Nephron progenitor cell (in vitro differentiated cells): ENCODE results near the gene ACE2.

Experiments
- DNase-seq: peaks from one replicate; pipeline ENCODE4 v3.0.0; 2021
- H3K27ac Mint-ChIP-seq: 2 replicates; pipeline ENCODE4 v1.8.0; 2021; ENCODE audit warnings: mild to moderate bottlenecking, moderate library complexity, mixed read lengths
- H3K27me3 Mint-ChIP-seq: 2 replicates; pipeline ENCODE4 v1.8.0; 2021; ENCODE audit warnings: mild to moderate bottlenecking, low read depth, mixed read lengths; ENCODE audit not compliant: poor library complexity
- H3K36me3 Mint-ChIP-seq: 2 replicates; pipeline ENCODE4 v1.8.0; 2021; ENCODE audit warnings: low read depth, mixed read lengths
- H3K4me1 Mint-ChIP-seq: 2 replicates; pipeline ENCODE4 v1.8.0; 2021; ENCODE audit warnings: mixed read lengths
- H3K4me3 Mint-ChIP-seq: 2 replicates; pipeline ENCODE4 v1.8.0; 2021; ENCODE audit warnings: mild to moderate bottlenecking, moderate library complexity, mixed read lengths
- H3K9me3 Mint-ChIP-seq: 2 replicates; pipeline ENCODE4 v1.8.0; 2021; ENCODE audit warnings: mild to moderate bottlenecking, moderate library complexity, mixed read lengths
- CTCF ChIP-seq: fragments of 200-600 bp; sonication (generic); IDR thresholded peaks from 2 replicates; pipeline ENCODE4 v1.5.0; 2021; ENCODE audit warnings: antibody characterized with exemption

The ACE2 gene

GRCh38 chrX:15616531-15616930 is 15.8 kb upstream of the ACE2 start:
- peaks cover 3% of the 10 kb centered on the region for H3K27me3 Mint-ChIP-seq
- no peak for DNase-seq
- no peak for TF ChIP-seq CTCF

GRCh38 chrX:15607067-15607466 is 6.3 kb upstream of the ACE2 start:
- TF ChIP-seq CTCF: no peak
- H3K9me3 Mint-ChIP-seq: no peaks in the 10 kb centered on the region
- peak overlapping the region; percentile 51 for H3K27ac Mint-ChIP-seq
- peaks cover 6% of the 10 kb centered on the region for H3K27me3 Mint-ChIP-seq
- H3K4me3 Mint-ChIP-seq: no peak overlapping the region
- no peaks in the 10 kb centered on the region for H3K36me3 Mint-ChIP-seq
- peaks cover 10% of the 10 kb centered on the region for H3K4me1 Mint-ChIP-seq
- DNase-seq: no peak

More at GRCh38 chrX:15616531-15616930, 15.8 kb upstream of the ACE2 start:
- H3K36me3 Mint-ChIP-seq: no peaks in the 10 kb centered on the region
- no peak overlapping the region for H3K27ac Mint-ChIP-seq
- no peak overlapping the region for H3K4me3 Mint-ChIP-seq
- no peaks in the 10 kb centered on the region for H3K9me3 Mint-ChIP-seq
- no peaks in the 10 kb centered on the region for H3K4me1 Mint-ChIP-seq

- Mint-ChIP-seq H3K27ac (no peak overlapping the region), H3K4me3 (no peak overlapping the region), H3K4me1 (peaks cover 10% of the 10 kb centered on the region), H3K27me3 (peaks cover 4% of the 10 kb centered on the region), H3K36me3 (no peaks in the 10 kb centered on the region), H3K9me3 (no peaks in the 10 kb centered on the region)
- no peak for DNase-seq
- no peak for TF ChIP-seq CTCF
Measured at GRCh38 chrX:15606136-15606535, 5.4 kb upstream of the ACE2 start.

- Mint-ChIP-seq H3K27me3 (peaks cover 4% of the 10 kb centered on the region), H3K27ac (no peak overlapping the region), H3K9me3 (no peaks in the 10 kb centered on the region), H3K4me3 (no peak overlapping the region), H3K4me1 (peaks cover 10% of the 10 kb centered on the region), H3K36me3 (no peaks in the 10 kb centered on the region)
- TF ChIP-seq CTCF: no peak
- DNase-seq: no peak
Measured at GRCh38 chrX:15605226-15605625, 4.5 kb upstream of the ACE2 start.

GRCh38 chrX:15602761-15603160 is 2.0 kb upstream of the ACE2 start:
- no peak overlapping the region for H3K4me3 Mint-ChIP-seq
- H3K9me3 Mint-ChIP-seq: no peaks in the 10 kb centered on the region
- no peak for TF ChIP-seq CTCF
- H3K4me1 Mint-ChIP-seq: peaks cover 10% of the 10 kb centered on the region
- H3K36me3 Mint-ChIP-seq: no peaks in the 10 kb centered on the region
- no peak for DNase-seq
- no peak overlapping the region for H3K27ac Mint-ChIP-seq
- no peaks in the 10 kb centered on the region for H3K27me3 Mint-ChIP-seq

GRCh38 chrX:15601932-15602331 is 1.2 kb upstream of the ACE2 start:
- DNase-seq: no peak
- H3K36me3 Mint-ChIP-seq: no peaks in the 10 kb centered on the region
- no peaks in the 10 kb centered on the region for H3K9me3 Mint-ChIP-seq
- no peak overlapping the region for H3K4me3 Mint-ChIP-seq
- no peak for TF ChIP-seq CTCF
- no peaks in the 10 kb centered on the region for H3K27me3 Mint-ChIP-seq
- peaks cover 7% of the 10 kb centered on the region for H3K4me1 Mint-ChIP-seq
- no peak overlapping the region for H3K27ac Mint-ChIP-seq
